GM19099 (cell line): Measurements from ENCODE around the gene ACOT9.
A peak's percentile ranks its signal among the peaks of the same experiment; 100 is the strongest.

Source experiments
- POLR2A ChIP-seq: IDR thresholded peaks from 3 replicates; pipeline ENCODE4 v1.6.1; 2011; ENCODE audit warnings: low read depth; ENCODE audit not compliant: insufficient read length; ENCODE audit errors: extremely low read depth

The ACOT9 gene

DNA sequence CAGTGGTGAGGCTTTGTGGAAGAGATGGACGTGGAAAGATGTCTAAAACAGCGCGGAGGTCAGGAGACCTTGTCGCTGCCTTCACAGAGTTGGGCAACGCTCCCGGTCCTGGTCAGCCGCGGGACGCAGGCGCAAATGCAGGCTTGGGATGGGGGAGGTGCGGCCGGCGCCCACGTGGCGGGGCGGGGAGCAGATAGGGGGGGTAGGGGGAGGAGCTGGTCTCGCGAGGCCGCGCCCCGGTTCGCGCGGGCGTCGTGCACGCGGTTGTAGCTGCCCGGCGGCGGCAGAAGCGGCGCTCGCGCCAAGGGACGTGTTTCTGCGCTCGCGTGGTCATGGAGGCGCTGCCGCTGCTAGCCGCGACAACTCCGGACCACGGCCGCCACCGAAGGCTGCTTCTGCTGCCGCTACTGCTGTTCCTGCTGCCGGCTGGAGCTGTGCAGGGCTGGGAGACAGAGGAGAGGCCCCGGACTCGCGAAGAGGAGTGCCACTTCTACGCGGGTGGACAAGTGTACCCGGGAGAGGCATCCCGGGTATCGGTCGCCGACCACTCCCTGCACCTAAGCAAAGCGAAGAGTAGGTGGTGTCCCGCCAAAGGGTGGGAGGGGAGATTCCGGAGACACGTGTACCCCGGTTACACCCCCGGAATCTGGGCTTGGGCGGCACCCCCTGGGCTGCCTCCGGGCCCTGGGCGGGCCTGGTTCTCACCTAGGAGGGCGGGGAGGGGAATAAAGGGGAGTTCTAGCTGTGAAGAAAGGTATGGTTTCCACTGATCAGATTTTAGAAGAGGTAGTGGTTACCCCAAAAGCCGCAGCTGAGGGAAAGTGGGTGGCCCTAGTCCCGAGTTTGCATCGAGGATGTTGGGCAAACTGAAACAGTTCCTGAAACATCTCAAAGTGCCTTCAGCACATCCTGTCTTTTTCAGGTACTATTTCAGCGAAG lies 75.6 kb downstream of the ACOT9 start, which contains the start of gene PRDX4:
TSS of gene PRDX4 (plus strand) at position 255 of the 939 bp plus-strand sequence. CDS start at position 333, 78 bp downstream.
- peak; percentile 68 for TF ChIP-seq POLR2A

DNA sequence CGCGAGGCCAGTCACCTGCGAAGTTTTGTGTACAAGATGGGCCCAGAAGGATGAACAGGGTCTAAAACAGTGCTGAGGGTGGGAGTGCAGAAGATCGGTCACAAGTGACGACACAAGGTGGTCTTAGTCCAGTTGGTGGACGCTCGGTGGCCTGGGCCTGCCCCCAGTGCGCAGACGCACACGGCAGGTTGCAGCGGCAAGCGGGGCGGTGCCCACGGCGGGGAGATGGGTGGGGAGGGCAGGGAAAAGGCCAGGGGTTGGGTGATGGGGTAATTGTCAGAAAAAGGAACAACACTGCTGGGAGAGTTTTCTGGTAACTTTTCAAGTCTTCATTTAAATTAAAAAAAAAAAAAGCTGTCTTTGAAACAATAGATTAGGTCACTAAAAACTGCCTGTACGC lies 76.8 kb downstream of the ACOT9 start:
- TF ChIP-seq POLR2A = no peak

DNA sequence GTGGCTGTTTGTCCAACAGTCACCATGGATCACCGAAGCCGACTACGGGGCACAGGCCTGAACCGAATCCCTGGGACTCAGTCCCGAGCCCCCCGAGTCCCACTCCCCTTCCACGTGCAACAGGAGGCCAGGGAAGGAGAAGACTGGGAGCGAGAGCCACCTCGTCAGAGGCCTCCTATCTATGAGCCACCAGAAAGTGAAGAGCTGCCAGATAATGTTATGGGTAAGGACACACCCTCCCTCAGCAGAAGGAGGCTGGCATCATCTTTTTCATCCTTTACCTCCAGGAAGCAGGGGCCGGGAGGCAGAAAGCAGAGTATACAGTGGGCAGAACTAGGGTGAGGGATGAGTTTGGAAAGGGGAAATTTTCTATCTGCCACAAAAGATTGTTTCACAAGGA lies 78.6 kb downstream of the ACOT9 start:
- no peak for TF ChIP-seq POLR2A

- no peak for TF ChIP-seq POLR2A
Observed at GRCh38 chrX:23662853-23663252, 80.2 kb downstream of the ACOT9 start.

GRCh38 chrX:23662187-23662586 lies 80.9 kb downstream of the ACOT9 start:
- no peak for TF ChIP-seq POLR2A

- no peak for TF ChIP-seq POLR2A
Observed at GRCh38 chrX:23661671-23662070, 81.4 kb downstream of the ACOT9 start.

GRCh38 chrX:23660766-23661132 lies 82.3 kb downstream of the ACOT9 start:
- TF ChIP-seq POLR2A = no peak

GRCh38 chrX:23659339-23659738 lies 83.7 kb downstream of the ACOT9 start:
- no peak for TF ChIP-seq POLR2A

DNA sequence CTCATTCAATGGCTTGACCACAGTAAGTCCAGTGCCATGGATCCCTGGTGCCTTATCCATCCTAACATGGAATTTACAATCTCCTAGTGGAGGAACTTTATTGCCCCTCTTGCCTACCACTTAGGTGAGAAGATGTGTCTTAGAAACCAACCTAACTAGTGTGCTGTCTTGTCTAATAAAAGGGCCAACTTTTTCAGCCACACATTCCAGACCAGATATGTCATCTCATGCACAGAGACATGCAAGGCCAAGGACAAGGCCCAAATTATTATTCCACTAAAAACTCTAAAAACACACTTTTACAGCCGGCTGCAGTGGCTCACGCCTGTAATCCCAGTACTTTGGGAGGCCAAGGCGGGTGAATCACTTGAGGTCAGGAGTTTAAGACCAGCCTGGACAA lies 86.4 kb downstream of the ACOT9 start:
- no peak for TF ChIP-seq POLR2A

GRCh38 chrX:23656091-23656490 lies 87.0 kb downstream of the ACOT9 start:
- no peak for TF ChIP-seq POLR2A
